GM21381 (cell line): ENCODE data around the gene PTGDR.

Source experiments
- ATAC-seq: cut with Tn5 transposase; IDR thresholded peaks from one replicate; pipeline ENCODE4 v1.9.1; 2021; ENCODE audit warnings: mild to moderate bottlenecking, moderate library complexity; ENCODE audit not compliant: unreplicated experiment

The PTGDR gene

GRCh38 chr14:52263190-52263589 is 4.3 kb upstream of the PTGDR start:
- ATAC-seq, result no peak

GRCh38 chr14:52265253-52265652 is 2.2 kb upstream of the PTGDR start:
- ATAC-seq, result no peak

- ATAC-seq, result no peak
Measured at GRCh38 chr14:52266179-52266578, 1.3 kb upstream of the PTGDR start.

GRCh38 chr14:52266782-52267181 is 716 bp upstream of the PTGDR start:
- ATAC-seq, result no peak

- ATAC-seq, result no peak
Measured at GRCh38 chr14:52268279-52269061, 972 bp downstream of the PTGDR start.

- no peak for ATAC-seq
Measured at GRCh38 chr14:52269100-52269499, 1.6 kb downstream of the PTGDR start.

- no peak for ATAC-seq
Measured at GRCh38 chr14:52269982-52270381, 2.5 kb downstream of the PTGDR start.

- no peak for ATAC-seq
Measured at GRCh38 chr14:52271538-52271937, 4.0 kb downstream of the PTGDR start.

- ATAC-seq, result no peak
Measured at GRCh38 chr14:52272375-52272774, 4.9 kb downstream of the PTGDR start.

GRCh38 chr14:52275372-52275771 is 7.9 kb downstream of the PTGDR start:
- no peak for ATAC-seq

- ATAC-seq, result no peak
Measured at GRCh38 chr14:52277552-52277951, 10.1 kb downstream of the PTGDR start.

GRCh38 chr14:52279408-52279807 is 11.9 kb downstream of the PTGDR start:
- no peak for ATAC-seq

- no peak for ATAC-seq
Measured at GRCh38 chr14:52283099-52283498, 15.6 kb downstream of the PTGDR start.

GRCh38 chr14:52286661-52287649 is 19.5 kb downstream of the PTGDR start:
- ATAC-seq, result no peak

GRCh38 chr14:52296378-52296777 is 28.9 kb downstream of the PTGDR start:
- no peak for ATAC-seq

GRCh38 chr14:52298795-52299194 is 31.3 kb downstream of the PTGDR start:
- no peak for ATAC-seq

- no peak for ATAC-seq
Measured at GRCh38 chr14:52299692-52300278, 32.3 kb downstream of the PTGDR start.

- ATAC-seq, result no peak
Measured at GRCh38 chr14:52303236-52303635, 35.7 kb downstream of the PTGDR start.

GRCh38 chr14:52304248-52304904 is 36.9 kb downstream of the PTGDR start:
- no peak for ATAC-seq

- ATAC-seq, result no peak
Measured at GRCh38 chr14:52305014-52305413, 37.5 kb downstream of the PTGDR start.

- no peak for ATAC-seq
Measured at GRCh38 chr14:52307376-52307775, 39.9 kb downstream of the PTGDR start.
